ENCODE results near the gene TP53INP2. TPM values are rescaled to one million over a fixed set of nuclear protein-coding genes. Genes with fewer than 3 reads are reported as not detected.

Gene TP53INP2
- total RNA-seq, 6 experiments from 2014 or later, result 5.8 to 24.1 (median 12.7) TPM

- Histone ChIP-seq H3K4me1 (peaks cover 0 to 38% (median 13%) of the 10 kb centered on the region in 4 donors), H3K27me3 (no peaks in the 10 kb centered on the region), H3K4me3 (peak overlapping the region in 1 of 3 donors; percentile 65), H3K9me3 (no peaks in the 10 kb centered on the region), H3K36me3 (peaks cover 0 to 7% (median 3%) of the 10 kb centered on the region in 4 donors), H3K27ac (no peak overlapping the region)
- TF ChIP-seq CTCF (IDR thresholded peaks at IDR 0.05) (no peak), POLR2A (IDR thresholded peaks at IDR 0.05) (no peak)
- no peak for ATAC-seq
- intact Hi-C loops (cut with DNase I), result no loop called here
- no peak for DNase-seq
These were observed 6.4 kb downstream of the TP53INP2 start for GRCh38 chr20:34710568-34710839.

- H3K4me3 ChIP-seq, result no peak overlapping the region
- intact Hi-C loops (cut with DNase I), result no loop called here
- TF ChIP-seq POLR2A (IDR thresholded peaks at IDR 0.05), result no peak
- no peak for TF ChIP-seq CTCF (IDR thresholded peaks at IDR 0.05)
- H3K4me1 ChIP-seq, result peaks cover 0 to 35% (median 13%) of the 10 kb centered on the region in 4 donors
- 90% methylated on average over 2 of the region's 9 CpGs for WGBS (ENCODE audit: insufficient coverage, low coverage, low lambda C conversion rate, missing lambda C conversion rate)
- DNase-seq (peak in 1 of 3 donors; percentile 23), ATAC-seq (no peak)
- peaks cover 0 to 7% (median 3%) of the 10 kb centered on the region in 4 donors for H3K36me3 ChIP-seq
- H3K9me3 ChIP-seq, result no peaks in the 10 kb centered on the region
- no peaks in the 10 kb centered on the region for H3K27me3 ChIP-seq
- H3K27ac ChIP-seq, result no peak overlapping the region
These were observed 6.9 kb downstream of the TP53INP2 start for GRCh38 chr20:34710861-34711574.

- WGBS (ENCODE audit: insufficient coverage, low coverage, low lambda C conversion rate, missing lambda C conversion rate), result 100% methylated on average over 1 of the region's 3 CpGs
- ATAC-seq (no peak), DNase-seq (peak in 1 of 3 donors; percentile 28)
- H3K27ac ChIP-seq, result no peak overlapping the region
- no peak for TF ChIP-seq POLR2A (IDR thresholded peaks at IDR 0.05)
- TF ChIP-seq CTCF (IDR thresholded peaks at IDR 0.05), result no peak
- H3K27me3 ChIP-seq, result no peaks in the 10 kb centered on the region
- intact Hi-C loops (cut with DNase I), result no loop called here
- H3K36me3 ChIP-seq, result peaks cover 0 to 7% (median 3%) of the 10 kb centered on the region in 4 donors
- H3K4me3 ChIP-seq, result no peak overlapping the region
- H3K4me1 ChIP-seq, result peaks cover 0 to 28% (median 13%) of the 10 kb centered on the region in 4 donors
- H3K9me3 ChIP-seq, result no peaks in the 10 kb centered on the region
These were observed 7.8 kb downstream of the TP53INP2 start for GRCh38 chr20:34711813-34712430.

GRCh38 chr20:34712525-34713192 is 8.5 kb downstream of the TP53INP2 start:
- intact Hi-C loops (cut with DNase I), result no loop called here
- WGBS (ENCODE audit: insufficient coverage, low coverage, low lambda C conversion rate, missing lambda C conversion rate), result 76% methylated on average over 4 of the region's 5 CpGs

More at GRCh38 chr20:34712525-34713192, 8.5 kb downstream of the TP53INP2 start:
- no peak for ATAC-seq
- H3K4me3 ChIP-seq, result no peak overlapping the region
- peak in 1 of 3 donors; percentile 36 for DNase-seq
- no peaks in the 10 kb centered on the region for H3K9me3 ChIP-seq
- H3K27ac ChIP-seq, result no peak overlapping the region
- TF ChIP-seq POLR2A (IDR thresholded peaks at IDR 0.05) (no peak), CTCF (IDR thresholded peaks at IDR 0.05) (no peak)
- peaks cover 0 to 7% (median 3%) of the 10 kb centered on the region in 4 donors for H3K36me3 ChIP-seq
- peaks cover 0 to 26% (median 12%) of the 10 kb centered on the region in 4 donors for H3K4me1 ChIP-seq
- no peaks in the 10 kb centered on the region for H3K27me3 ChIP-seq
